Kidney (tissue), 14 donors: ENCODE measurements around the gene GNAO1. TPM values are rescaled to one million over a fixed set of nuclear protein-coding genes. Genes with fewer than 3 reads are reported as not detected.

Experiments
- DNase-seq, 5 donors: peaks; one replicate each; pipeline ENCODE4 v3.0.0-alpha.2; 2013 to 2020
- FAIRE-seq: peaks from 2 replicates; lab custom pipeline; 2012; peaks lifted over from hg19 to GRCh38; lab: Jason Lieb, UNC
- H3K27ac ChIP-seq, 2 donors: one replicate each; pipeline ENCODE4 v1.7.0; 2013; ENCODE audit warnings: low read depth in 2 of 2, low read length in 2 of 2, inconsistent platforms in 1 of 2
- H3K27me3 ChIP-seq: one replicate; pipeline ENCODE4 v1.7.1; 2013; ENCODE audit warnings: low read length, inconsistent platforms; ENCODE audit not compliant: control insufficient read depth, insufficient read depth
- H3K36me3 ChIP-seq, 3 donors: one replicate each; pipeline versions ENCODE4 v1.7.0 to v1.7.1; 2013; ENCODE audit warnings: low read length in 3 of 3, control low read depth in 1 of 3, inconsistent platforms in 1 of 3; ENCODE audit not compliant: insufficient read depth in 3 of 3, control insufficient read depth in 2 of 3
- H3K4me1 ChIP-seq, 3 donors: one replicate each; pipeline versions ENCODE4 v1.7.0 to v1.7.1; 2013; ENCODE audit warnings: low read length in 3 of 3, inconsistent platforms in 1 of 3, low read depth in 1 of 3; ENCODE audit not compliant: control insufficient read depth in 2 of 3, insufficient read depth in 2 of 3
- H3K4me3 ChIP-seq, 3 donors: one replicate each; pipeline versions ENCODE4 v1.7.0 to v1.8.1; 2013; ENCODE audit warnings: low read length in 3 of 3, control low read depth in 1 of 3, inconsistent platforms in 1 of 3
- H3K9ac ChIP-seq, 3 donors: one replicate each; pipeline versions ENCODE4 v1.7.0 to v1.7.1; 2013; ENCODE audit warnings: low read length in 3 of 3, control low read depth in 1 of 3, inconsistent platforms in 1 of 3
- H3K9me3 ChIP-seq, 3 donors: one replicate each; pipeline versions ENCODE4 v1.7.0 to v1.7.1; 2013; ENCODE audit warnings: low read length in 3 of 3, control low read depth in 1 of 3, inconsistent platforms in 1 of 3; ENCODE audit not compliant: control insufficient read depth in 2 of 3, insufficient read depth in 1 of 3
- CTCF ChIP-seq: IDR thresholded peaks from 3 replicates; pipeline ENCODE4 v1.5.1; 2012; ENCODE audit warnings: mild to moderate bottlenecking, moderate library complexity, borderline replicate concordance; ENCODE audit not compliant: insufficient read depth; ENCODE audit errors: extremely low read depth
- intact Hi-C: fragments of 100-400 bp; cut with DNase I; formaldehyde crosslinking; loops from one replicate; pipeline ENCODE4 v1.11.1; 2022
- polyA plus RNA-seq: library from polyadenylated mRNA; stranded (reverse); fragments of 350-450 nt; fragmentation: Illumina TruSeq; extraction: RNeasy Lipid Tissue Mini Kit (QIAGEN cat#74804); gene quantifications from one replicate; pipeline ENCODE4 v1.2.3, GENCODE V29; 2014; ENCODE audit warnings: low read depth, low replicate concordance; ENCODE audit not compliant: insufficient read depth
- total RNA-seq: library from RNA; stranded (reverse); fragmentation: NEBNext Ultra II Directional; extraction: Animal tissue kit (Norgen Biotek cat#: 25700); gene quantifications from one replicate; pipeline ENCODE4 v1.2.1, GENCODE V29; 2021
- donor health status: control.
- donor health status: control.
- donor health status: control.
- donor health status: control.
- donor health status: control.
- donor health status: DM: yes; HTN: yes; CAD: no.
- donor health status: Normal renal cell carcinoma (clear cell type).

GNAO1 gene
- total and polyA plus RNA-seq, 2 donors from 2014 or later = 1.5 to 4.3 TPM

DNA sequence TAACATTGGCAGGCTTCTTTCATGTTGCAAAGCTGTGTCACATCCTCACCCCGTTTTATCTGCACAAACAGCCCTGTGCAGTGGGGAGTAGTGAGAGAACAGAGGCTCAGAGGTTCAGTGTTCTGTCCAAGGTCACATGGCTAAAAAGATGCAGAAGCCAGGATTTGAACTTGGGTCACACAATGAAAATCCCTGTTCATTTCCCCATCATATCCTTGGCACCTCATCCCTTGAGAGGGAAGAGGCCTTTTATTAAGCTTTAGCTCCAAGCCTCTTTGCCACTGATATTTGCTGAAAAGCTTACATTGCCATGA lies 127.5 kb downstream of the GNAO1 start:
- Histone ChIP-seq H3K9ac (no peak overlapping the region), H3K36me3 (no peaks in the 10 kb centered on the region), H3K9me3 (no peaks in the 10 kb centered on the region), H3K4me3 (no peak overlapping the region), H3K27me3 (no peaks in the 10 kb centered on the region), H3K27ac (no peak overlapping the region), H3K4me1 (peaks cover 0 to 4% (median 0%) of the 10 kb centered on the region in 3 donors)
- no peak for TF ChIP-seq CTCF
- intact Hi-C loops = loop anchor here (10.0 kb wide), 1 partner anchor 374 kb away; no protein-coding TSS in a partner anchor
- FAIRE-seq = no peak
- no peak for DNase-seq

DNA sequence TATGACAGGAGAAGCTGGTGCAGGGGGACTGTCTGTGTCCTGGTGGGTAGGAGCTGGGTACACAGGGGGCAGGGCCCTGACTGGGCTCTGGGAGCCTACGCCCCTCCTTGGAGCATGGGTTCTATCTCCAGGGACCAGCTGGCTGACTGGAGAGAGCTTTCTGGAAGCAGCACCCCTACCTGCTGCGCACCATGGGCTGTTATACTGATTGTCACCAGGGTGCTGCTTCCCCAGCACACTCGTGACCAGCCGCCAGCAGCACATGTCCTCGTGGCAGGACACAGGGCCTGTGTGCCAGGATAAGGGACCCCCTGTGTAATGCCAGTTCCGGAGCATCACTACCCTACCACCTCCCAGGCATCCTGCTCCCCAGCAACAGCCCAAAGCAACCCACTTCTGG lies 128.1 kb downstream of the GNAO1 start:
- no peak for FAIRE-seq
- H3K4me3 ChIP-seq = no peak overlapping the region
- no peaks in the 10 kb centered on the region for H3K27me3 ChIP-seq
- no peak for TF ChIP-seq CTCF
- no peak for DNase-seq
- H3K9ac ChIP-seq = no peak overlapping the region
- H3K27ac ChIP-seq = no peak overlapping the region
- intact Hi-C loops = loop anchor here (10.0 kb wide), 1 partner anchor 375 kb away; no protein-coding TSS in a partner anchor
- no peaks in the 10 kb centered on the region for H3K36me3 ChIP-seq
- H3K4me1 ChIP-seq = peaks cover 0 to 4% (median 0%) of the 10 kb centered on the region in 3 donors
- H3K9me3 ChIP-seq = no peaks in the 10 kb centered on the region

GRCh38 chr16:56320056-56320455 lies 128.8 kb downstream of the GNAO1 start:
- no peak for FAIRE-seq
- Histone ChIP-seq H3K27me3 (no peaks in the 10 kb centered on the region), H3K9ac (no peak overlapping the region), H3K27ac (no peak overlapping the region), H3K4me1 (peaks cover 0 to 4% (median 0%) of the 10 kb centered on the region in 3 donors), H3K4me3 (no peak overlapping the region), H3K9me3 (no peaks in the 10 kb centered on the region), H3K36me3 (no peaks in the 10 kb centered on the region)
- TF ChIP-seq CTCF = no peak
- DNase-seq = no peak
- intact Hi-C loops = no loop called here
